WERI-Rb-1 (cell line): ENCODE data around the gene PITPNC1.

Experiments
- DNase-seq: peaks from one replicate; pipeline ENCODE4 v3.0.0-alpha.2; 2020
- H3K27ac ChIP-seq: fragments of 250-450 bp; sonication (Bioruptor Pico); 2 replicates; pipeline ENCODE4 v1.5.1; 2020; ENCODE audit warnings: mild to moderate bottlenecking, moderate library complexity
- H3K27me3 ChIP-seq: fragments of 250-450 bp; sonication (Bioruptor Pico); 2 replicates; pipeline ENCODE4 v1.5.1; 2021; ENCODE audit warnings: mild to moderate bottlenecking, low read depth, moderate library complexity; ENCODE audit not compliant: insufficient read depth, severe bottlenecking
- H3K36me3 ChIP-seq: fragments of 250-450 bp; sonication (Bioruptor Pico); 2 replicates; pipeline ENCODE4 v1.5.1; 2020; ENCODE audit warnings: mild to moderate bottlenecking, moderate library complexity
- H3K4me3 ChIP-seq: 2 replicates; pipeline ENCODE4 v1.5.1; 2011; ENCODE audit warnings: low read depth, mild to moderate bottlenecking, control low read depth, low read length
- H3K9me3 ChIP-seq: fragments of 250-450 bp; sonication (Bioruptor Pico); 2 replicates; pipeline ENCODE4 v1.5.1; 2021; ENCODE audit warnings: mild to moderate bottlenecking, moderate library complexity; ENCODE audit not compliant: severe bottlenecking
- TF ChIP-seq, protein P1 (sequence below): IDR thresholded peaks from 2 replicates; pipeline ENCODE4 v1.5.1; 2011; ENCODE audit warnings: low read depth, mild to moderate bottlenecking, control low read depth, inconsistent platforms, low read length

Gene PITPNC1

GRCh38 chr17:67412032-67412431 is 35.0 kb downstream of the PITPNC1 start:
- Histone ChIP-seq H3K9me3 (peaks cover 6% of the 10 kb centered on the region), H3K4me3 (no peak overlapping the region), H3K36me3 (no peaks in the 10 kb centered on the region), H3K27ac (no peak overlapping the region), H3K27me3 (no peaks in the 10 kb centered on the region)
- DNase-seq, result no peak
- TF ChIP-seq, protein P1, sequence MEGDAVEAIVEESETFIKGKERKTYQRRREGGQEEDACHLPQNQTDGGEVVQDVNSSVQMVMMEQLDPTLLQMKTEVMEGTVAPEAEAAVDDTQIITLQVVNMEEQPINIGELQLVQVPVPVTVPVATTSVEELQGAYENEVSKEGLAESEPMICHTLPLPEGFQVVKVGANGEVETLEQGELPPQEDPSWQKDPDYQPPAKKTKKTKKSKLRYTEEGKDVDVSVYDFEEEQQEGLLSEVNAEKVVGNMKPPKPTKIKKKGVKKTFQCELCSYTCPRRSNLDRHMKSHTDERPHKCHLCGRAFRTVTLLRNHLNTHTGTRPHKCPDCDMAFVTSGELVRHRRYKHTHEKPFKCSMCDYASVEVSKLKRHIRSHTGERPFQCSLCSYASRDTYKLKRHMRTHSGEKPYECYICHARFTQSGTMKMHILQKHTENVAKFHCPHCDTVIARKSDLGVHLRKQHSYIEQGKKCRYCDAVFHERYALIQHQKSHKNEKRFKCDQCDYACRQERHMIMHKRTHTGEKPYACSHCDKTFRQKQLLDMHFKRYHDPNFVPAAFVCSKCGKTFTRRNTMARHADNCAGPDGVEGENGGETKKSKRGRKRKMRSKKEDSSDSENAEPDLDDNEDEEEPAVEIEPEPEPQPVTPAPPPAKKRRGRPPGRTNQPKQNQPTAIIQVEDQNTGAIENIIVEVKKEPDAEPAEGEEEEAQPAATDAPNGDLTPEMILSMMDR, result no peak

- TF ChIP-seq, protein P1, result no peak
These were observed 35.9 kb downstream of the PITPNC1 start for GRCh38 chr17:67412941-67413340.

DNA sequence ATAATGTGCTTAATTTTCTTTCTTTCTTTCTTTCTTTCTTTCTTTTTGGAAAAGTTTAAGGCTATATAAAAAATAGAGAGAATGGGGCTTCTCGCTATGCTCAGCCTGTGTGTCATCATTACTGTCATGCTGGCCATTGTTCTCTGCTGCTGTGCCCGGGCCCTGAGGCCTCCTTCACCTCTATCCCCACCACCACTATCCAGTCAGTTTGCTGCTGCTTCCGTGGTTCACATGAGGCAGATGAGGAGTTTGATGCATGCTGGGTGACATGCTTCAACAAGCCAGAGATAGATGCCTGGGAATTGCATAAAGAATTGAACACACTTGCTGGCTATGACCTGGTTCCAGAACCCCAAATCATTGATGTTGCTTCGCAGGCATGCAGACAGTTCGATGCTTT is 36.3 kb downstream of the PITPNC1 start:
- TF ChIP-seq, protein P1, result no peak
- Histone ChIP-seq H3K27me3 (no peaks in the 10 kb centered on the region), H3K27ac (no peak overlapping the region), H3K9me3 (peaks cover 6% of the 10 kb centered on the region), H3K36me3 (no peaks in the 10 kb centered on the region), H3K4me3 (no peak overlapping the region)
- DNase-seq, result no peak

More at GRCh38 chr17:67412941-67413340, 35.9 kb downstream of the PITPNC1 start:
- H3K27ac ChIP-seq, result no peak overlapping the region
- H3K36me3 ChIP-seq, result no peaks in the 10 kb centered on the region
- H3K27me3 ChIP-seq, result no peaks in the 10 kb centered on the region
- H3K9me3 ChIP-seq, result peaks cover 6% of the 10 kb centered on the region
- no peak overlapping the region for H3K4me3 ChIP-seq
- DNase-seq, result no peak

- Histone ChIP-seq H3K27ac (no peak overlapping the region), H3K4me3 (no peak overlapping the region), H3K9me3 (peaks cover 6% of the 10 kb centered on the region), H3K27me3 (no peaks in the 10 kb centered on the region), H3K36me3 (no peaks in the 10 kb centered on the region)
- no peak for DNase-seq
- TF ChIP-seq, protein P1, result no peak
These were observed 37.0 kb downstream of the PITPNC1 start for GRCh38 chr17:67414130-67414529.

GRCh38 chr17:67414559-67414958 is 37.5 kb downstream of the PITPNC1 start:
- H3K36me3 ChIP-seq, result no peaks in the 10 kb centered on the region
- H3K27me3 ChIP-seq, result no peaks in the 10 kb centered on the region
- H3K4me3 ChIP-seq, result no peak overlapping the region
- H3K9me3 ChIP-seq, result peaks cover 6% of the 10 kb centered on the region
- DNase-seq, result no peak
- H3K27ac ChIP-seq, result no peak overlapping the region
- TF ChIP-seq, protein P1, result no peak

DNA sequence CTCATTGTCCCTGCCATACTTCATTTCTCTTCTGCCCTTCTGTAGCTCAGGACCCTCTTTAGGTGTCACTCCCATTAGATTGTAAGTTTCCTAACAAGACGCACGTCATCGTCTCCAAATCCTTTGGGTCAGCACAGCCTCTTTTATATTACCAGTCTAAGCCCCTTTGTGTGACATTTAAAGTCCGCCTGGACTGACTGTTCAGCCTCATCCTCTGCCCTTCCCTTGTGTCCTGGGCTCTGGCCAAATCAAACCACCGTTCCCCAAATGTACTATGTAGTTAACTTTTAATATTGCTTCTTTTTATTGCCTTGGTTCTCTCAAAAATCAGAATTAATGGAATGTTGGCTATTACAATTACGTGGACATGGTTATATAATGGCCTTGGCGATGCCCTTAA is 38.2 kb downstream of the PITPNC1 start:
- Histone ChIP-seq H3K9me3 (peaks cover 6% of the 10 kb centered on the region), H3K27ac (no peak overlapping the region), H3K4me3 (no peak overlapping the region), H3K36me3 (no peaks in the 10 kb centered on the region), H3K27me3 (no peaks in the 10 kb centered on the region)
- TF ChIP-seq, protein P1, result no peak
- DNase-seq, result no peak
